HG02885 (cell line): Measurements from ENCODE around the gene PRAMEF25.
"Not testable (repeated sequence)": the region's sequence is repeated elsewhere in the genome, so short reads cannot be mapped to it uniquely, and the experiment has no call there.

Experiments used
- ATAC-seq: cut with Tn5 transposase; IDR thresholded peaks from one replicate; pipeline ENCODE4 v1.9.1; 2021; ENCODE audit warnings: mild to moderate bottlenecking; ENCODE audit not compliant: unreplicated experiment, poor library complexity

The PRAMEF25 gene

GRCh38 chr1:13070474-13070873 is at the start of gene PRAMEF25:
PRAMEF25 (plus strand) TSS chr1:13070774; CDS start chr1:13073694, 2,920 bp downstream.
- not testable (repeated sequence) for ATAC-seq

- ATAC-seq: not testable (repeated sequence)
Measured at GRCh38 chr1:13056475-13056874, 14.1 kb upstream of the PRAMEF25 start, which contains the start of gene PRAMEF27. PRAMEF27 (minus strand) TSS chr1:13056575; CDS start chr1:13053659, 2,916 bp downstream.

GRCh38 chr1:13116754-13117153 is 46.2 kb downstream of the PRAMEF25 start, which contains the start of gene HNRNPCL2:
HNRNPCL2 (minus strand) TSS chr1:13116854; CDS start chr1:13116400, 454 bp downstream.
- not testable (repeated sequence) for ATAC-seq
